ENCODE measurements around the gene DYRK4. TPM values are rescaled to one million over a fixed set of nuclear protein-coding genes. Genes with fewer than 3 reads are reported as not detected.

DYRK4 gene, protein sequence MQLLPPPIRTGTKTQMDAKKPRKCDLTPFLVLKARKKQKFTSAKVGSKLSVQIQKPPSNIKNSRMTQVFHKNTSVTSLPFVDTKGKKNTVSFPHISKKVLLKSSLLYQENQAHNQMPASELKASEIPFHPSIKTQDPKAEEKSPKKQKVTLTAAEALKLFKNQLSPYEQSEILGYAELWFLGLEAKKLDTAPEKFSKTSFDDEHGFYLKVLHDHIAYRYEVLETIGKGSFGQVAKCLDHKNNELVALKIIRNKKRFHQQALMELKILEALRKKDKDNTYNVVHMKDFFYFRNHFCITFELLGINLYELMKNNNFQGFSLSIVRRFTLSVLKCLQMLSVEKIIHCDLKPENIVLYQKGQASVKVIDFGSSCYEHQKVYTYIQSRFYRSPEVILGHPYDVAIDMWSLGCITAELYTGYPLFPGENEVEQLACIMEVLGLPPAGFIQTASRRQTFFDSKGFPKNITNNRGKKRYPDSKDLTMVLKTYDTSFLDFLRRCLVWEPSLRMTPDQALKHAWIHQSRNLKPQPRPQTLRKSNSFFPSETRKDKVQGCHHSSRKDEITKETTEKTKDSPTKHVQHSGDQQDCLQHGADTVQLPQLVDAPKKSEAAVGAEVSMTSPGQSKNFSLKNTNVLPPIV
- total RNA-seq = 24.2 and 30.4 TPM in 2 replicates

DNA sequence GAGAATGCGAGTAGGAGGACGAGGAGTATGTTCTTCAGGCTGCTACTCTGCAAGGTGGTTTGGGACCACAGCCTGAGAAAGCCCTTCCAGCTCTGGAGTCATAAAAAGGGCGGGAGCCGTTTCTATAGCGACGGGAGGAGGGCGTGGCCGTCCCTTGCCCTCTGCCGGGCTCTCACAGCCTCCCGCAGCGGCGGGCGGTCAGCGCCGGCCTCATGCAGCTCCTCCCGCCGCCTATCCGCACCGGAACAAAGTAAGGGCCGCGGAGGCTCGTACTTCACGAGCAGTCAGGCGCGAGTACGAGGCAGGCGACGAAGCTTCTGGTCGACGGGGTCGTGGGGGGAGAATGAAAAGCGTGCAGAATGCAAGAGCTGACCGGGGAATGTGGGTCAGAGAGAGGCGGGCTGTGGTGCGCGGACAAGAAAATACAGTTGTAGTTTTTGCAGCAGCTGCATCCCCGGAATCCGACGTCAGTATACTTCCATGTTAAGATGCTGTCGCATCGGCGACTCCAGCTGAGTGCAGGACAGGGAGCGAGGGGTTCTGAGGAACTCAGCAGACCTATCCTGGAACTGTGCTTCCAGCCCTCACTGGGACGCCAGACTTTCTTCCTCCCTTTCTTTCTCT is at the start of gene DYRK4:
Gene DYRK4, plus strand, starts transcription at position 175 of the 624 bp plus-strand sequence. Its CDS starts 38 bp downstream, at position 213.

DNA sequence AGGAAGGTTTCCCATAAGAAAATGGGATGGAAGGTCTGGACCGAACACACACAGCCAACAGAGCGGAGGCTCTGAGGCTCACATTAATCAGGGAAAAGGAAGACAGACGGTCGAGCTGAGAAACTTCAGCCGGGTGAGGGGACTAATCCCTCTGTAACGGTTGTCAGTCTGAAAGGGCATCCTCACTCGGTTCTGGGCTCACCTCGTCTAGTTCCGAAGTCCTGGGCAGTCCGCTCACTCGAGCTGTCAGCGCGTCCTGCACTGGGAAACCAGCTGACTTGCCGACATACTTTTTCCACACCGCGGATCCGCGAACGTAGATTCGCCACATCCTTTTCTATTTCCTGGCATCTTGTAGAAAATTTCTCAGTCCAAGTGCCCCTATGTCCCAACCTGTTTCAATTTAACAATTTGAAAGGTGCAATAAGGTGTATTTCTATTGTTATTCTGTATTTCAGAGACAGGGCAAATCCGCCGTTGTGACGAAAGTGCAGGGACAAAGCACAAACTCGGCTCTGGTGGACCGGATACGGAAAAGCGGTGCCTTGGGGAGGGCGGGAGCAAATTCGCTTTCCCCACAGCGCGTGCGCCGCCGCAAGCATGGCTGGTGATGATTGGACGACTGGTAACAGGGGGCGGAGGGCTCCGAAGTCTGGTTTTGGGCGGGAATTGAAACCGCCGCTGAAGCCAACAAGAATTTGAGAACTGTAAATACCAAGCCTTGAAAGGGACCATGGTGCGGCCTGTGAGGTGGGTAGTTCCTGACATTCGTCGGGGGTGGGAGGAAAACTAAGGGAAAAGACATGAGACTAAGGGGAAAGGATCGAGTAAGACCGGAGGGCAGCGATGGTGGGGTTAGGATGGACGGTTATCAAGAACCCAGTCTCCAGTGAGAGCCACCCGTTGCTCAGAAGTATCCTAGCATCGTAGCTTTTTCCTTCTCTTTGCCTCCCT is 23.5 kb upstream of the DYRK4 start, which contains the start of gene RAD51AP1:
Gene RAD51AP1, plus strand, starts transcription at position 684 of the 954 bp plus-strand sequence. Its CDS starts 50 bp downstream, at position 734.

DNA sequence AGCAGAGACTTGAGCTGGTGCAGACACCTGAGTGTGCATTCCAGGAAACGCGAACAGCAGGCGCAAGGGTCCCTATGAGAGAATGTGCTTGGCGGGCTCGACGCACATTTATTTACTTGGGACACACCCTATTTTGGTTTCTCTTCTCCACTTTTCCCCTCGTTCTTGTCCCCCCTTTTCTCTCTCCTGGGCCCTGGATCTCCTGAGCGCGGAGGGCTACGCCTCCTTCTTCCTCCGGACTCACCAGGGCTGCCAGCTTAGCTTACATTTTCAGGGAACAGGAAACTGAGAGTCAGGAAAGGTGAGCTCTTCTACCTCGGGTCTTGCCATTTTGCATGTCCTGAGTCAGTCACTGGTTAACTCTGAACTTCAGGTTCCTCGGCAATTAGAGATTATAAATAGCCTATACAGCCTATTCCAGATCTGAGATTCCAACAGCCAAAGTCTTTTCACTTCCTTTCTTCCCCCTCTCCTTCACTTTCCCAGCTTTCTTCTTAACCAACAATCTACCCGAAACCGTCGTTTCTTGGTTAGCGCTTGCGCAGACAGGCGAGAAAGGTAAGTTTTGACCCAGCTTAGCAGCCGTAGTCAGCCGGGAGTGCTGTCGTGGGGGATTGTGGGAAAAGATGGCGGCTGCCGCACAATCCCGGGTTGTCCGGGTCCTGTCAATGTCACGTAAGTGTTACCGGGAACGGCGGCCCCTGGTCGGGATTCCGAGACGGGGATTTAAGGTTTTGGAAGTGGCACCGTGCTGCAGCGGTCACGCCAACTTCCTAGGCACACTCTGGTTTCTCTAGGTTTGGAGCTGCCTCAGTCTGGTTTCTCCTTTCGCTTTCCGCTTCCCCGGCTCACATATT is 86.7 kb downstream of the DYRK4 start, which contains the start of the genes AKAP3 and NDUFA9:
Gene AKAP3, minus strand, starts transcription at position 551 of the 857 bp plus-strand sequence. CDS start 10,855 bp downstream, outside the sequence.
Gene NDUFA9, plus strand, starts transcription at position 614 of the 857 bp plus-strand sequence. Its CDS starts 13 bp downstream, at position 627.

Other genes starting within 250 kb of the DYRK4 start
- 20.4 and 23.5 TPM in 2 replicates for gene TIGAR, start 241.0 kb upstream of the DYRK4 start, total RNA-seq
- gene FGF23, start 182.5 kb upstream of the DYRK4 start, total RNA-seq = not detected in 2 replicates
- gene FGF6, start 116.4 kb upstream of the DYRK4 start, total RNA-seq = not detected in 2 replicates
- 27.8 and 28.1 TPM in 2 replicates for gene RAD51AP1, start 23.3 kb upstream of the DYRK4 start, total RNA-seq
- gene AKAP3, start 86.8 kb downstream of the DYRK4 start, total RNA-seq = 1.3 and 1.6 TPM in 2 replicates
- 93.7 and 104 TPM in 2 replicates for gene NDUFA9, start 86.9 kb downstream of the DYRK4 start, total RNA-seq
- not detected in 2 replicates for gene GALNT8, start 158.2 kb downstream of the DYRK4 start, total RNA-seq

All from mammary microvascular endothelial cell (primary cell).